ENCODE data around the gene TNFRSF1A.

Gene TNFRSF1A

GRCh38 chr12:6384499-6385436 is 42.9 kb upstream of the TNFRSF1A start:
- no peak for TF ChIP-seq CTCF (IDR thresholded peaks at IDR 0.05; ENCODE audit: borderline replicate concordance, insufficient read depth, low read depth, low read length)
- no peak overlapping the region for H3K4me3 ChIP-seq (ENCODE audit: low read depth, low read length)

GRCh38 chr12:6383572-6384498 is 42.0 kb upstream of the TNFRSF1A start, which contains the start of gene LTBR:
Gene LTBR (plus strand): TSS chr12:6384162. CDS start chr12:6384359, 197 bp downstream.
- no peak within 1 kb of the TSS for H3K4me3 ChIP-seq (ENCODE audit: low read depth, low read length)
- no peak for TF ChIP-seq CTCF (IDR thresholded peaks at IDR 0.05; ENCODE audit: borderline replicate concordance, insufficient read depth, low read depth, low read length)

- no peak for TF ChIP-seq CTCF (IDR thresholded peaks at IDR 0.05; ENCODE audit: borderline replicate concordance, insufficient read depth, low read depth, low read length)
- H3K4me3 ChIP-seq (ENCODE audit: low read depth, low read length) = no peak overlapping the region
These were observed 41.1 kb upstream of the TNFRSF1A start for GRCh38 chr12:6382982-6383381.

- H3K4me3 ChIP-seq (ENCODE audit: low read depth, low read length) = no peak overlapping the region
- TF ChIP-seq CTCF (IDR thresholded peaks at IDR 0.05; ENCODE audit: borderline replicate concordance, insufficient read depth, low read depth, low read length) = no peak
These were observed 40.5 kb upstream of the TNFRSF1A start for GRCh38 chr12:6382371-6382770.

GRCh38 chr12:6380141-6381121 is 38.6 kb upstream of the TNFRSF1A start:
- H3K4me3 ChIP-seq (ENCODE audit: low read depth, low read length) = no peak overlapping the region

More at GRCh38 chr12:6380141-6381121, 38.6 kb upstream of the TNFRSF1A start:
- TF ChIP-seq CTCF (IDR thresholded peaks at IDR 0.05; ENCODE audit: borderline replicate concordance, insufficient read depth, low read depth, low read length) = no peak

Data from GM12875 (cell line).